Caki2 (cell line): Measurements from ENCODE around the gene ZNF547. TPM values are rescaled to one million over a fixed set of nuclear protein-coding genes. Genes with fewer than 3 reads are reported as not detected.
A peak's percentile ranks its signal among the peaks of the same experiment; 100 is the strongest.
"Not testable (repeated sequence)": the region's sequence is repeated elsewhere in the genome, so short reads cannot be mapped to it uniquely, and the experiment has no call there.

ENCODE experiments used
- DNase-seq: peaks from one replicate; pipeline ENCODE4 v3.0.0-alpha.2; 2015; ENCODE audit warnings: low read depth
- in situ Hi-C: cut with HindIII; loops from 2 replicates; pipeline ENCODE4 v1.10.0; 2016; ENCODE audit warnings: low sequenced_read_pairs, low pct_unique_long_range_greater_than_20kb, mixed read lengths
- total RNA-seq: library from RNA; depleted of rRNA; stranded (reverse); fragments of >200 nt; shearing (Covaris generic); gene quantifications from 2 replicates; pipeline ENCODE4 v1.2.3, GENCODE V29; 2014; ENCODE audit warnings: low replicate concordance

ZNF547 gene
- total RNA-seq, 1 experiment from 2014 or later: 3.1 TPM

DNA sequence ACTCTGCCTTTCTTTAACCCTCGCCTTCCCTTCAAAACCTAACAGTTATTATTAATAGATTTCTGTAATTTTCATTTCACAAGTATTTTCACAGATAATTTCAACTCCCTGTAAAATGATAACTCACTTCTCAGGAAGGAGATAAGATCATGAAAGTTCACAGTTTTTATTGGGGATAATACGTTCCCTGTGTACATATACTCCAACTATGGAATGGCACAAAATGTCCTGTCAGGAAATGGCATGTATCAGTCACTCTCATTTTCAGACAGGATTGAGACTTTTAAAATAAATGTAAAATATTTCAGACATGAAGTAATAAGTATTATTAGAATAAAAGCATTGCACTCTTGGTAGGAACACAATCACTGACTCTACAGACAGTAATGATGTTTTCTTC is 932 bp upstream of the ZNF547 start:
- DNase-seq: no peak
- in situ Hi-C loops: no loop called here

DNA sequence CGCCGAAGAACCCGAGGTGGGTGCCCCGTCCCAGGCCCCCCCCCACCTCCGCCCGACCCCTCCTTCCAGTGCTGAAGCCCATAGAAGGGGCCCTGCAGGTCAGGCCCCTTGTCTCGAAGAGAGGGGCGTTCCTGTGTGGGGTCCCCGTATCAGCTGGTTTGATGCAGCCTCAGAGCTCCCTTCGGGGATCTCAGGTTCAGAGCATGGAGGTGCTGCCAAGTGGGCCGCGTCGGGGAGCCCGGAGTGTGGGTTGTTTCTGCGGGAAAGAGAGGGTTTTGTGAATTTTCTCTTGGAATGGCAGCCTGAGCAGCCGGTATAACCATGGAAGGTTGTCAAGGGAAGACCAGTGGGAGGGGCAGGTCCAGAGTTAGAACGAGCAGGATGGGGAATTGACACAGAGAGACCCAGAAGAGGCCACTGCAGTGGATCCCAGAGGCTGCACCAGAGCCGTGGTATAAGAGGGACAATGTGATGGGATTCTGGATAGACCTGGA is 384 bp downstream of the ZNF547 start:
- in situ Hi-C loops: no loop called here

DNA sequence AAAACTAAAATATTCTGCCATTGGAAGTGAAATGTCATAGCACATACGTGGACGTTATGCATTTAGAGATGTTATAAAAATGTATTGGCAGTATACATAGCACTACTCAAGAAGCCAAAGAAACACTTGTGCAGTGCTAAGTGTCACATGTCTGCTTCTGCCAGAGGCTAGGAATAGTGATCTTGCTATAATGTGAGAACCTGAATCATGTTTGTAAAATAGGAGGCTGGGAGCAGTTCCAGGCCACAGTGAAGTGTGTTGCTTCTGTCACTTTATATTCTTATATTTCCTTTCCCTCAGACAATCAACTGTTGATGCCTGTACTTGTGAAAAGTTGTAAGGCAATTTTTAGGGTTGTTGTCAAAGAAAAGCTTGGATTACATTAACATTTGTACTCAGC is 3.4 kb downstream of the ZNF547 start:
- no peak for DNase-seq
- in situ Hi-C loops: no loop called here

More for the DNA sequence above, 384 bp downstream of the ZNF547 start:
- DNase-seq: no peak

DNA sequence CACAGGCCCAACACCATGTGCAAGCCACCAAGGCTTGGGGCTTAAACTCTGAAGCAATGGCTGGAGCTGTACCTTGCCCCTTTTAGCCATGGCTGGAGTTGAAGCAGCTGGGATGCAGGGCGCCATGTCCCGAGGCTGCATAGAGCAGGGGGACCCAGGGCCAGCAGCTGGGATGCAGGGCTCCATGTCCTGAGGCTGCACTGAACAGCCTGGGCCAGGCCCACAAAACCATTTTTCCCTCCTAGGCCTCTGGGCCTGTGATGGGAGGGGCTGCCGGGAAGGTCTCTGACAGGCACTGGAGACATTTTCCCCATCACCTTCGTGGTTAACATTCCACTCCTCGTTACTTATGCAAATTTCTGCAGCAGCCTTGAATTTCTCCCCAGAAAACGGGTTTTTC is 10.8 kb downstream of the ZNF547 start:
- DNase-seq: no peak

DNA sequence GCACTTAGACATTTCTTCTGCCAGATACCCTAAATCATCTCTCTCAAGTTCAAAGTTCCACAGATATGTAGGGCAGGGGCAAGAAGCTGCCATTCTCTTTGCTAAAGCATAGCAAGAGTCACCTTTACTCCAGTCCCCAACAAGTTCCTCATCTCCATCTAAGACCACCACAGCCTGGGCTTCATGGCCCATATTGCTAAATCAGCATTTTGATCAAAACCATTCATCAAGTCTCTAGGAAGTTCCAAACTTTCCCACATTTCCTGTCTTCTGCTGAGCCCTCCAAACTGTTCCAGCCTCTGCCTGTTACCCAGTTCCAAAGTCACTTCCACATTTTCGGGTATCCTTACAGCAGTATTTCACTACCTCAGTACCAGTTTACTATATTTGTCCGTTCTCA is 11.3 kb downstream of the ZNF547 start:
- DNase-seq, in situ Hi-C loops: not testable (repeated sequence)

More for the DNA sequence above, 10.8 kb downstream of the ZNF547 start:
- in situ Hi-C loops: no loop called here

DNA sequence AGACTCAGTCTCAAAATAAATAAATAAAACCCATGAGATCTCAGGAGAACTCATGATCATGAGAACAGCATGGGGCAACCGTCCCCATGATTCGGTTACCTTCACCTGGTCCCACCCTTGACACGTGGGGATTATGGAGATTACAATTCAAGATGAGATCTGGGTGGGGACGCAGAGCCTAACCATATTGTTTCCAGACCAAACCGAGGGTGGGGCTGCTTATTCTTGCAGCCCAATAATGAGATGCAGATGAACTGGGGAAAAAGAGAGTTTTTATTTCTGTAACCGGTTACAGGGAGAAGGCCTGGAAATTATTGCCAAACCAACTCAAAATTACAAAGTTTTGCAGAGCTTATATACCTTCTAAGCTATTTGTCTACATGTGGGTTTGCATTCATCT is 12.8 kb downstream of the ZNF547 start:
- no peak for DNase-seq
- in situ Hi-C loops: no loop called here

DNA sequence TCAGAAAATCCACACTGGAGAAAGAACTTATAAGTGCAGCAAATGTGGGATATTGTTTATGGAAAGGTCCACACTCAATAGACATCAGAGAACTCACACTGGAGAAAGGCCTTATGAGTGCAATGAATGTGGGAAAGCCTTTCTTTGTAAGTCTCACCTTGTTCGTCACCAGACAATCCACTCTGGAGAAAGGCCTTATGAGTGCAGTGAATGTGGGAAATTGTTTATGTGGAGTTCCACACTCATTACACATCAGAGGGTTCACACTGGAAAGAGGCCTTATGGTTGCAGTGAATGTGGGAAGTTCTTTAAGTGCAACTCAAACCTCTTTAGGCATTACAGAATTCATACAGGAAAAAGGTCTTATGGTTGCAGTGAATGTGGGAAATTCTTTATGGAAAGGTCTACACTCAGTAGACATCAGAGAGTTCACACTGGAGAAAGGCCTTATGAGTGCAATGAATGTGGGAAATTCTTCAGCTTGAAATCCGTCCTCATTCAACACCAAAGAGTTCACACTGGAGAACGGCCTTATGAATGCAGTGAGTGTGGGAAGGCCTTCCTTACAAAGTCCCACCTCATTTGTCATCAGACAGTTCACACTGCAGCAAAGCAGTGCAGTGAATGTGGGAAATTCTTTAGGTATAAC is 14.3 kb downstream of the ZNF547 start:
- DNase-seq: no peak
- in situ Hi-C loops: no loop called here

DNA sequence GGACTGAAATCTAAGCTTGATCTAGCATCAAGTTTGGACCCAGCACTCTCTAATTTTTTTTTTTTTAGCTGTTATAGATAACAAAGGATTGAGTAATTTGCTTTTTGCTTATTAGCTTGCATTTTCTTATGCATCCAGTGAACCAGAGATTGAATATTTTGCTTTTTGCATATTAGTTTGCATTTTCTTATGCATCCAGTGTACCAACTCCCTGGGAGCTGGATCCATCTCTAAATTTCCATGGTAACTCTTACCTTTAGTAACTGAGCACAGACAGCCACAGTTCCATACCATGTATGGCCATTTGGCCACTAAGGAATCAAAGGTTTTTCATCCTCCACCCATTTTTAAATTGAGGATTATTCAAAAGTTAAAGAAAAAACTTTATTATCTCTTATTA is 17.6 kb downstream of the ZNF547 start:
- in situ Hi-C loops: no loop called here
- DNase-seq: no peak

DNA sequence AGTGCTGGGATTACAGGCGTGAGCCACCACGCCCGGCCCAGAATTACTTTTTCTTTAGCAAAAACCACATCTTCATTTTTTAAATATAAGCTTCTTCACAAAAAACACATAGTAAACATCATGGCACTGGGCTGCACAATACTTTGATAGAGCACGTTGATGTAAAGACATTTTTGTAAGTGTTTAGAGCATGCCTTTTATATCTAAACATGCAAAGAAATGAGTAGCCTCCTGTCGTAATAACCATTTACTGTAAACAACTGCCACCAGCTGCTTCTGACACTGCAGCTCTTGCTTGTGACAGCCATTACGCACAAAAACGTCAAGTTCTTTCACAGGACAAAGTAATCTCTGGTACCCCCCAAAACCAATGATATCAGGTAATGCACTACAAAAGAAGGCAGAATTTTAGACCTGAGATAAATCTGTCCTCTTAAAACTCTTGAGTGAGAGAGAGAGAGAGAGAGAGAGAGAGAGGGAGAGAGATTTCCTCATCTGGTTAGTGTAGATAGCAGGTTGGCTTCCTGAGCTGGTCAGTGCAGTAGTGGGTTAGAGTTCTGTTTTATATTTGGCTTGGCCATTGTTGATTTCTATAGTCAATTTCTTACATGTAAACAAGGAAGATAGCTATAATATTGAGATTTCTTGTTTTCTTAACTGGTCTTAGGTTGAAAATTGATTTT is 19.6 kb downstream of the ZNF547 start:
- no peak for DNase-seq
- in situ Hi-C loops: no loop called here

DNA sequence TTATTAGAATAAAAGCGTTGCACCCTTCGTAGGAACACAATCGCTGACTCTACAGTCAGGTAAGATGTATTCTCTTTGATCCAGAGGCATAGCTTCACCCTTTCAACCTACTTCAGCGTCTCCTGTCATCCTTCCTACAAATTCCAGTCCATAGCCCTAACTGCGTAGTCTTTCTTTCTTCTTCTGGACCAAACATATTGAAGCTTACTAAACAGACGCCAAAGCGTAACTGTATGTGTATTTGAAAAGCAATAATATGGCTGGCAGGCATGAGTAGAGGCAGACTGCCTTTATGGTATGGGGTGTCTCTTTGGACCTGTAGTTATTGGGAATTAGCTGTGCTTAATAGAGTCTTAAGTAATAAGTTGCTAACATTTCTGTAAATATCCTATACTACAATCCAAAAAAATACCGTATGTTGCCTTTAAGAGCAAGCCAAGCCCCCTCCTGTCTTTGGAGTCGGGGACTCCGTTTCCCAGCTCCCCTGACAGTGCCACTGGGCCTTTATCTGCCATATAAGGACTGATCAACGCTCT is 25.9 kb downstream of the ZNF547 start:
- in situ Hi-C loops: no loop called here
- DNase-seq: no peak

DNA sequence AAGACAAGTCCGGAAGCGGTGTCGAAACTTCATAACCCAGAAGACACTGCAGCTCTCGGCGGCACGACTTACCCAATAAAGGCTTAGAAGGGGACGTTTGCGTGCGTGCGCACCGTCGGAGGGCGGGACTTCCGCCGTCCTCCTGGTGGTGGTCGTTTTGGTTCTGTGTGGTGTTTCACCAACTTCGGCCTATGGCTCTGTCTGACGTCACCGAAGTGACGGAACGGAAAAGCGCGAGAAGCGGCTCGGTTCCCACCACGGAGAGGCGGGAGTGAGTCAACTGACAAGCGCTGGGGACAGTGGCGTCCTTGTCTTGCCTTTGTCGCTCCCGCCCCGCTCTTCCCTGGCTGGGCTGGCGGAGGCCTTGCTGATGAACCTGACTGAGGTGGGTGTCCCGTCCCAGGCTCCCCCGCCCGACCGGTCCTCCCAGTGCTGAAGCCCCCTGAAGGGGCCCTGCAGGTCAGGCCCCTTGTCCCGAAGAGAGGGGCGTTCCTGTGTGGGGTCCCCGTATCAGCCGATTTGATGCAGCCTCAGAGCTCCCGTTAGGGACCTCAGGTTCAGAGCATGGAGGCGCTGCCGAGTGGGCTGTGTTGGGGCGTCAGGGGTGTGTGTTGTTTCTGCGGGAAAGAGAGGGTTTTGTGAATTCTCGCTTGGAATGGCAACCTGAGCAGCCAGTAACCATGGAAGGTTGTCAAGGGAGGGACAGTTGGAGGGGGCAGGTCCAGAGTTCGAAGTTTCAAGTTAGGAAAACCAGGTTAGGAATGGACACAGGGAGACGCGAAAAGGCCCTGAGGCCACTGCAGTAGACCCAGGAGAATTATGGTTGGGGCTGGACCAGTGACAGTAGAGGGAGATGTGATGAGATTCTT is 26.6 kb downstream of the ZNF547 start, which contains the start of gene ZNF548:
TSS of gene ZNF548 (plus strand) at position 125 of the 869 bp plus-strand sequence. CDS start at position 371, 246 bp downstream.
- peak; percentile 98 for DNase-seq
- in situ Hi-C loops: no loop called here

DNA sequence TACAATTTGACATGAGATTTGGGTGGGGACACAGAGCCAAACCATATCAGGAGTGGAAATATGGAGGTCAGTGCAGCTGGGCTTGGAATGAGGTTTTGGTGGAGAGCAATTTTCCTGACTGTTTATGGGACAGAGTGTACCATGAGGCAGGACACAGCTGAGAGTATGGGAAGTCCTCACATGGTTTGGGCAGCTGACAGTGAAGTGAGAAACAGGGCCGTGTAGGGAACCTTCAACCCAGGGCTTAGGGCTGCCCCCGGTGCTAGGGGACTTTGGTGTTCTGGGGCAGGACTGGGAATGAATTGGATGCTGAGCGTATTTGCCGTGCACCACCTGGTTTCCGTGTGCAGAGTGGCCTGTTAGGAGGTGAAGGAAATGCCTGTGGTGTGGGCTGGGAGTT is 32.4 kb downstream of the ZNF547 start:
- DNase-seq: no peak
- in situ Hi-C loops: no loop called here

DNA sequence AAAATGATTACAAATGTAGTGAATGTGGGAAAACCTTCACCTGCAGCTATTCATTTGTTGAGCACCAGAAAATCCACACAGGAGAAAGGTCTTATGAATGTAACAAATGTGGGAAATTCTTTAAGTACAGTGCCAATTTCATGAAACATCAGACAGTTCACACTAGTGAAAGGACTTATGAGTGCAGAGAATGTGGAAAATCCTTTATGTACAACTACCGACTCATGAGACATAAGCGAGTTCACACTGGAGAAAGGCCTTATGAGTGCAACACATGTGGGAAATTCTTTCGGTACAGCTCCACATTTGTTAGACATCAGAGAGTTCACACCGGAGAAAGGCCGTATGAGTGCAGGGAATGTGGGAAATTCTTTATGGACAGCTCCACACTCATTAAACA is 35.5 kb downstream of the ZNF547 start:
- no peak for DNase-seq
- in situ Hi-C loops: no loop called here

DNA sequence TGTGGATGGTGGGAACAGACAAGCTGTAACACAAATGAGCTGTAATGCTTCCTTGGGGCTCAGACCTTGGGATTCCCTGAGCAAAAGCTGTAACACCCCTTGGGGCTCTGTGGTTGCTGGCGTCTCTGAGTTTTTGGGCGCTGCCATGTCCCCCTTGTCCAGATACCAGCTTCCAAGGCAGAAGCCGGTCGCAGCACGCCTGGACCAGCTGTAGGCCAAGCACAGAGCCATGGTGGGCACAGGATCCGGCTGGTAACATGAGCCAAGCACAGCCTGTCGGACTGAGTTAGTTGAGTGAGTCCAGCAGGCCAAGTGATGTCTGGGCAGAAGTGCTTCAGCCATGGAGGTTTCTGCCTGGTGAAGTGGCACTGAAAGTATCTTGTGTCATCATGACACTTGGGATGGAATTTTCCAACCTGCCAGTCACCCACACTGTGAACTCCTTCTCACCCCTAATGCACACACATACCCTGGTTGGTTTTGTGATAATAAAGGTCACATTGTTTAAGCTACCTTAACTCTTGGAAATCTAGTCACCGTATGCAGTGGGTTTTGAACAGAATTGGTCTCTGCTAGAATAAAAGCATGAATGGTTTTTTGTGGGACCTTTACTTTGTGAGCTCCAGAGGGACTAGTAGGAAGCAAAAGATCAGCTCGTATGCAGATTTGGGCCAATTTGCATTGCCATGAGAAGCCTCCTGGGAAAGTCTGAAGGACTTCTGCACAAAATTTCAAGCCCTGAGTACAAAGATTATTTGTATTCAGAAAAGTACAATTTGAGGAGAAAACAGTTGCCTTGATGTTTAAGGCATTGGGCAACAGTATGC is 40.6 kb downstream of the ZNF547 start:
- in situ Hi-C loops: no loop called here
- no peak for DNase-seq

DNA sequence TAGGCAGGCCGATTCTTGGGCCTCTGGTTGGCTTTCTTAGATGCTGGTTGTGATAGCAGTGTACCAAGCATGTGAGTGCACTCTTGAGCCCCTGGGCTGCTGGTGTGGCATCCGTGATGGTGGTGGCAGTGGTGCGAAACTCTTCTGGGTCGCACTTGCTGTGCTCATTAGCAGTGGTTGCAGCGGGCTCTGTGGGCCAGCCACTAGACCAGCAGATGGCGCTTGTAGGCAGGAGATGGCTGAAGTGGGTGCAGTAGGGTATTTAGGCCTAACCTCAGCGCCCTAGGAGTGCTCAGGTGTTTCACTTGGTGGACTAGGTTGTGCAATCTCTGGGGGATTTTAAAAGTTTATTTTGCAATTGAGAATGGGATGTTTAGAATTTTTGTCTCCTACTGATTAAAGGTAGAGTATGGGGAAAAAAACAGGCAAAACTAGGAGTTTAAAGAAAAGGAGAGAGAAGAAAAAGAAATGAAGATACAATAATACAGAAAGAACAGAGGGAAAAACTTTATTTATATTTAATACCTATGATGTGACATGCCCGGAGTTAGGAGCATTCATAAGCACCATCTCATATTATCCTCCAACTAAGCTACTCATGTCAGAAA is 43.3 kb downstream of the ZNF547 start:
- no peak for DNase-seq
- in situ Hi-C loops: no loop called here

DNA sequence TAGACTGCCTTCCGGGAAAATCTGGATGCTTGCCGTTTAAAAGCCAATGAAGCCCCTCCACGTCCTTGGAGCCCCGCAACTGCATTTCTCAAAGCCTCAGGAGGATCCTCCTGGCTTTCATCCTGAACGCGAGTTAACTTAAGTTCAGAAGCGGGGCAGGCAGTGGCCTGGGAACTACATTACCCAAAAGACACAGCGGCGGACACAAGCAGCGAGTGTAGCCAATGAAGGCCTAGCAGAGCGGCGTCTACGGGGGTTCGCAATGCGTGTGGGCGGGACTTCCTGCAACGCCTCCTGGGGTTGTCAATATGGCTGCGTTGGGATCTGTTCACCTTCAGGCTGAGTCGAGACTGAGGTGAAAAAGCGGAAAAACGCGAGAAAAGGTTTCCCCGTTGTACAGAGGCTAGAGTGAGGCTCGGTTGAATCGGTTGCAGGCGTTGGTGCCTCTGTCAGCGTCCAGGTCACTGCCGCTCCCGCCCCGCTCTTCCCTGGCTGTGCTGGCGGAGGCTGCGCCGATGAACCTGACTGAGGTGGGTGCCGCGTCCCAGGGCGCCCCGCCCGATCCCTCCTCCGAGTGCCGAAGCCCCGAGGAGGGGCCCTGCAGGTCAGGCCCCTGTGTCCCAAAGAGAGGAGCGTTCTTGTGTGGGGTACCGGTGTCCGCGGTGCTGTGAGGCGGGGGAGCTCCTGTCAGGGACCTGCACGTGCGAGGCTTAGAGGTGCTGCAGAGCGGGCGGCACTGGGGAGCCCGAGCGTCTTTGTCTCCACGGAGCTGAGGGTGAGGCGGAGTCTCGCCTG is 47.7 kb downstream of the ZNF547 start, which contains the start of gene ZNF17:
TSS of gene ZNF17 (plus strand) at position 285 of the 795 bp plus-strand sequence. CDS start 2,455 bp downstream, outside the sequence.
- peak; percentile 81 for DNase-seq
- in situ Hi-C loops: no loop called here

DNA sequence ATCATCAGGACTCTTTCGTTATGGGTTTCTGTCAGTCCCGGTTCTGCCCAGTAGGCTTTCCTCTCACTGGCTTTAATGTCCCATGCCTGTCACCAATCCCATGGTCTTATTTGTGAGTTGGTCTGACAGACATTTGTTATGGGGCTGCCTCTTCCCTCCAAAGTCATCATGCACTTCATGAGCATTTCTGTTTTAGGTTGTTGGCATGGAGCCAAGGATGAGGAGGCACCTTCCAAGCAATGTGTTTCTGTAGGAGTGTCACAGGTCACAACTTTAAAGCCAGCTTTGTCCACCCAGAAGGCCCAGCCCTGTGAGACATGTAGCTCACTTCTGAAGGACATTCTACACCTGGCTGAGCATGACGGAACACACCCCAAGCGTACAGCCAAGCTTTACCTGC is 56.1 kb downstream of the ZNF547 start:
- in situ Hi-C loops: no loop called here
- no peak for DNase-seq
